HepG2 (cell line): ENCODE data around the gene CDIP1. TPM values are rescaled to one million over a fixed set of nuclear protein-coding genes. Genes with fewer than 3 reads are reported as not detected.

Source experiments
- DMAP1 ChIP-seq: IDR thresholded peaks from 2 replicates; pipeline ENCODE4 v1.6.1; 2016
- ELF4 ChIP-seq: sonication (generic); formaldehyde crosslinking; IDR thresholded peaks from 2 replicates; pipeline ENCODE4 v1.5.0; 2020; ENCODE audit warnings: missing genetic modification reagents, mild to moderate bottlenecking, moderate library complexity, borderline replicate concordance
- EP300 ChIP-seq, 3 experiments: sonication (generic) in 1 of 3; formaldehyde crosslinking in 1 of 3; IDR thresholded peaks; 2 replicates each; pipeline versions ENCODE4 v1.5.1 to v1.6.1; 2011 to 2020; ENCODE audit warnings: low read depth in 2 of 3, low read length in 2 of 3, borderline replicate concordance in 1 of 3, improper control_type of control experiment in 1 of 3, mild to moderate bottlenecking in 1 of 3, missing genetic modification reagents in 1 of 3, moderate library complexity in 1 of 3
- GABPB1 ChIP-seq: IDR thresholded peaks from 2 replicates; pipeline ENCODE4 v1.6.1; 2016; ENCODE audit warnings: mild to moderate bottlenecking, missing genetic modification reagents, moderate library complexity, missing compliant biosample characterization
- SKIL ChIP-seq: sonication (generic); formaldehyde crosslinking; IDR thresholded peaks from 2 replicates; pipeline ENCODE4 v1.8.0; 2022; ENCODE audit warnings: missing genetic modification reagents, mild to moderate bottlenecking, moderate library complexity, borderline replicate concordance
- THAP8 ChIP-seq: sonication (generic); formaldehyde crosslinking; IDR thresholded peaks from 2 replicates; pipeline ENCODE4 v1.5.1; 2020; ENCODE audit warnings: missing genetic modification reagents, mild to moderate bottlenecking, borderline replicate concordance
- ZNF513 ChIP-seq: sonication (generic); formaldehyde crosslinking; conservative IDR thresholded peaks from 2 replicates; pipeline ENCODE4 v1.5.0; 2020; ENCODE audit warnings: missing genetic modification reagents
- ZNF790 ChIP-seq: sonication (generic); formaldehyde crosslinking; IDR thresholded peaks from 2 replicates; pipeline ENCODE4 v1.8.0; 2022; ENCODE audit warnings: missing genetic modification reagents, mild to moderate bottlenecking, borderline replicate concordance
- polyA plus RNA-seq, 8 experiments: library from polyadenylated mRNA; depleted of rRNA in 3 of 8; stranded (reverse) in 7 of 8; unstranded in 1 of 8; fragments of >200 nt; fragmentation: Illumina TruSeq in 4 of 8; extraction: Trizol in 4 of 8; gene quantifications; 2 replicates each; pipeline versions ENCODE4 v1.2.1 to v1.2.3, GENCODE V29; 2011 to 2016; ENCODE audit warnings: low read depth in 4 of 8, missing spikeins in 1 of 8, mixed read lengths in 1 of 8; ENCODE audit not compliant: insufficient read depth in 1 of 8
- total RNA-seq, 5 experiments: library from RNA; depleted of rRNA; stranded (reverse); fragments of >200 nt; fragmentation: Illumina TruSeq; extraction: Trizol; gene quantifications; 2 replicates each; pipeline ENCODE4 v1.2.3, GENCODE V29; 2016; ENCODE audit warnings: low read depth in 1 of 5
- TF ChIP-seq, protein P1 (sequence below): IDR thresholded peaks from 2 replicates; pipeline ENCODE4 v1.6.1; 2012; ENCODE audit warnings: low read length, improper control_type of control experiment
- TF ChIP-seq, protein P2 (sequence below): sonication (generic); formaldehyde crosslinking; IDR thresholded peaks from 2 replicates; pipeline ENCODE4 v1.5.0; 2020; ENCODE audit warnings: mild to moderate bottlenecking, missing genetic modification reagents
- TF ChIP-seq, protein P3 (sequence below): sonication (generic); formaldehyde crosslinking; IDR thresholded peaks from 2 replicates; pipeline ENCODE4 v1.4.0; 2020; ENCODE audit warnings: missing genetic modification reagents
- TF ChIP-seq, protein P4 (sequence below): sonication (generic); formaldehyde crosslinking; conservative IDR thresholded peaks from 2 replicates; pipeline ENCODE4 v1.8.0; 2022; ENCODE audit warnings: missing genetic modification reagents

CDIP1 gene
- total and polyA plus RNA-seq, 2 of the 13 experiments (the other 11 are each of a cell fraction or from before 2014, with no cell fraction given) = 31.2 to 56.7 TPM

- TF ChIP-seq, protein P1, sequence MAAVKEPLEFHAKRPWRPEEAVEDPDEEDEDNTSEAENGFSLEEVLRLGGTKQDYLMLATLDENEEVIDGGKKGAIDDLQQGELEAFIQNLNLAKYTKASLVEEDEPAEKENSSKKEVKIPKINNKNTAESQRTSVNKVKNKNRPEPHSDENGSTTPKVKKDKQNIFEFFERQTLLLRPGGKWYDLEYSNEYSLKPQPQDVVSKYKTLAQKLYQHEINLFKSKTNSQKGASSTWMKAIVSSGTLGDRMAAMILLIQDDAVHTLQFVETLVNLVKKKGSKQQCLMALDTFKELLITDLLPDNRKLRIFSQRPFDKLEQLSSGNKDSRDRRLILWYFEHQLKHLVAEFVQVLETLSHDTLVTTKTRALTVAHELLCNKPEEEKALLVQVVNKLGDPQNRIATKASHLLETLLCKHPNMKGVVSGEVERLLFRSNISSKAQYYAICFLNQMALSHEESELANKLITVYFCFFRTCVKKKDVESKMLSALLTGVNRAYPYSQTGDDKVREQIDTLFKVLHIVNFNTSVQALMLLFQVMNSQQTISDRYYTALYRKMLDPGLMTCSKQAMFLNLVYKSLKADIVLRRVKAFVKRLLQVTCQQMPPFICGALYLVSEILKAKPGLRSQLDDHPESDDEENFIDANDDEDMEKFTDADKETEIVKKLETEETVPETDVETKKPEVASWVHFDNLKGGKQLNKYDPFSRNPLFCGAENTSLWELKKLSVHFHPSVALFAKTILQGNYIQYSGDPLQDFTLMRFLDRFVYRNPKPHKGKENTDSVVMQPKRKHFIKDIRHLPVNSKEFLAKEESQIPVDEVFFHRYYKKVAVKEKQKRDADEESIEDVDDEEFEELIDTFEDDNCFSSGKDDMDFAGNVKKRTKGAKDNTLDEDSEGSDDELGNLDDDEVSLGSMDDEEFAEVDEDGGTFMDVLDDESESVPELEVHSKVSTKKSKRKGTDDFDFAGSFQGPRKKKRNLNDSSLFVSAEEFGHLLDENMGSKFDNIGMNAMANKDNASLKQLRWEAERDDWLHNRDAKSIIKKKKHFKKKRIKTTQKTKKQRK = no peak
- peak; percentile 78; the same call in 1 of the 2 replicates for TF ChIP-seq ELF4 (CRISPR knock-in tag)
- TF ChIP-seq ZNF790 = peak; percentile 99
- peak; percentile 62; the same call in 1 of the 2 replicates for TF ChIP-seq SKIL (CRISPR knock-in tag)
- TF ChIP-seq GABPB1 (CRISPR knock-in tag) = peak; percentile 83
- TF ChIP-seq, protein P2, sequence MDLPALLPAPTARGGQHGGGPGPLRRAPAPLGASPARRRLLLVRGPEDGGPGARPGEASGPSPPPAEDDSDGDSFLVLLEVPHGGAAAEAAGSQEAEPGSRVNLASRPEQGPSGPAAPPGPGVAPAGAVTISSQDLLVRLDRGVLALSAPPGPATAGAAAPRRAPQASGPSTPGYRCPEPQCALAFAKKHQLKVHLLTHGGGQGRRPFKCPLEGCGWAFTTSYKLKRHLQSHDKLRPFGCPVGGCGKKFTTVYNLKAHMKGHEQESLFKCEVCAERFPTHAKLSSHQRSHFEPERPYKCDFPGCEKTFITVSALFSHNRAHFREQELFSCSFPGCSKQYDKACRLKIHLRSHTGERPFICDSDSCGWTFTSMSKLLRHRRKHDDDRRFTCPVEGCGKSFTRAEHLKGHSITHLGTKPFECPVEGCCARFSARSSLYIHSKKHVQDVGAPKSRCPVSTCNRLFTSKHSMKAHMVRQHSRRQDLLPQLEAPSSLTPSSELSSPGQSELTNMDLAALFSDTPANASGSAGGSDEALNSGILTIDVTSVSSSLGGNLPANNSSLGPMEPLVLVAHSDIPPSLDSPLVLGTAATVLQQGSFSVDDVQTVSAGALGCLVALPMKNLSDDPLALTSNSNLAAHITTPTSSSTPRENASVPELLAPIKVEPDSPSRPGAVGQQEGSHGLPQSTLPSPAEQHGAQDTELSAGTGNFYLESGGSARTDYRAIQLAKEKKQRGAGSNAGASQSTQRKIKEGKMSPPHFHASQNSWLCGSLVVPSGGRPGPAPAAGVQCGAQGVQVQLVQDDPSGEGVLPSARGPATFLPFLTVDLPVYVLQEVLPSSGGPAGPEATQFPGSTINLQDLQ (CRISPR knock-in tag) = peak; percentile 99
- TF ChIP-seq ZNF513 (CRISPR knock-in tag) = no peak
- TF ChIP-seq, protein P3, sequence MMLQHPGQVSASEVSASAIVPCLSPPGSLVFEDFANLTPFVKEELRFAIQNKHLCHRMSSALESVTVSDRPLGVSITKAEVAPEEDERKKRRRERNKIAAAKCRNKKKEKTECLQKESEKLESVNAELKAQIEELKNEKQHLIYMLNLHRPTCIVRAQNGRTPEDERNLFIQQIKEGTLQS (CRISPR knock-in tag) = peak; percentile 81
- TF ChIP-seq, protein P4, sequence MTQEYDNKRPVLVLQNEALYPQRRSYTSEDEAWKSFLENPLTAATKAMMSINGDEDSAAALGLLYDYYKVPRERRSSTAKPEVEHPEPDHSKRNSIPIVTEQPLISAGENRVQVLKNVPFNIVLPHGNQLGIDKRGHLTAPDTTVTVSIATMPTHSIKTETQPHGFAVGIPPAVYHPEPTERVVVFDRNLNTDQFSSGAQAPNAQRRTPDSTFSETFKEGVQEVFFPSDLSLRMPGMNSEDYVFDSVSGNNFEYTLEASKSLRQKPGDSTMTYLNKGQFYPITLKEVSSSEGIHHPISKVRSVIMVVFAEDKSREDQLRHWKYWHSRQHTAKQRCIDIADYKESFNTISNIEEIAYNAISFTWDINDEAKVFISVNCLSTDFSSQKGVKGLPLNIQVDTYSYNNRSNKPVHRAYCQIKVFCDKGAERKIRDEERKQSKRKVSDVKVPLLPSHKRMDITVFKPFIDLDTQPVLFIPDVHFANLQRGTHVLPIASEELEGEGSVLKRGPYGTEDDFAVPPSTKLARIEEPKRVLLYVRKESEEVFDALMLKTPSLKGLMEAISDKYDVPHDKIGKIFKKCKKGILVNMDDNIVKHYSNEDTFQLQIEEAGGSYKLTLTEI (CRISPR knock-in tag) = peak; percentile 55; the same call in 1 of the 2 replicates
- peak; percentile 93 for TF ChIP-seq DMAP1 (CRISPR knock-in tag)
- peak; percentile 95 for TF ChIP-seq THAP8 (CRISPR knock-in tag)
- TF ChIP-seq EP300 (IDR thresholded peaks at IDR 0.05; ENCODE audit: low read depth in 2 of 2, low read length in 2 of 2) = peak; percentile 6 to 39; a peak in 1 of 4 replicates
- TF ChIP-seq EP300 (CRISPR knock-in tag; IDR thresholded peaks at IDR 0.05; ENCODE audit: borderline replicate concordance) = peak; percentile 73
Measured at GRCh38 chr16:4538350-4539235, at the start of gene CDIP1 (continued).
